ENCODE data around the gene PERM1.
A peak's percentile ranks its signal among the peaks of the same experiment; 100 is the strongest.

- TF ChIP-seq CTCF (IDR thresholded peaks at IDR 0.05; ENCODE audit: low read depth, low read length, poor library complexity, severe bottlenecking), result no peak
- peak; percentile 88 for TF ChIP-seq EZH2phosphoT487 (IDR thresholded peaks at IDR 0.05; ENCODE audit: borderline replicate concordance, low read length)
Measured at GRCh38 chr1:941588-942383, 40.1 kb downstream of the PERM1 start.

Measured in DOHH2 (cell line).